DOHH2 (cell line): Measurements from ENCODE around the gene UROC1.

Experiments used
- H3F3A ChIP-seq: fragments of 200-600 bp; sonication (generic), shearing (Covaris generic); 2 replicates; pipeline ENCODE4 v1.6.0; 2016; ENCODE audit warnings: antibody characterized with exemption, mild to moderate bottlenecking; ENCODE audit not compliant: control insufficient read depth, insufficient read depth
- H3K27ac ChIP-seq: fragments of 200-600 bp; sonication (generic); 2 replicates; pipeline ENCODE4 v1.5.1; 2014; ENCODE audit warnings: low read depth, mild to moderate bottlenecking, low read length, moderate library complexity
- H3K27me3 ChIP-seq: fragments of 200-600 bp; sonication (generic); 2 replicates; pipeline ENCODE4 v1.6.1; 2014; ENCODE audit warnings: mild to moderate bottlenecking, low read length, mixed read lengths; ENCODE audit not compliant: control insufficient read depth
- H3K36me3 ChIP-seq: fragments of 200-600 bp; sonication (generic); 2 replicates; pipeline ENCODE4 v1.6.1; 2014; ENCODE audit warnings: mild to moderate bottlenecking, low read length, moderate library complexity, mixed read lengths; ENCODE audit not compliant: control insufficient read depth
- H3K4me1 ChIP-seq: fragments of 200-600 bp; sonication (generic); 2 replicates; pipeline ENCODE4 v1.6.1; 2014; ENCODE audit warnings: mild to moderate bottlenecking, low read length, mixed read lengths; ENCODE audit not compliant: control insufficient read depth
- H3K4me2 ChIP-seq: fragments of 200-600 bp; sonication (generic); 2 replicates; pipeline ENCODE4 v1.6.0; 2014; ENCODE audit warnings: mild to moderate bottlenecking, low read length, moderate library complexity
- H3K4me3 ChIP-seq: fragments of 200-600 bp; sonication (generic); 2 replicates; pipeline ENCODE4 v1.5.1; 2014; ENCODE audit warnings: mild to moderate bottlenecking, low read length, mixed read lengths
- H3K79me2 ChIP-seq: fragments of 200-600 bp; sonication (generic); 2 replicates; pipeline ENCODE4 v1.6.1; 2014; ENCODE audit warnings: mild to moderate bottlenecking, low read length, mixed read lengths; ENCODE audit not compliant: control insufficient read depth
- H3K9me2 ChIP-seq: fragments of 200-600 bp; sonication (generic); replicated peaks from 2 replicates; pipeline ENCODE4 v1.6.1; 2014; ENCODE audit warnings: mild to moderate bottlenecking, low read length, mixed read lengths; ENCODE audit not compliant: control insufficient read depth
- H3K9me3 ChIP-seq: fragments of 200-600 bp; sonication (generic); 2 replicates; pipeline ENCODE4 v1.6.1; 2014; ENCODE audit warnings: antibody characterized with exemption, low read length, mixed read lengths; ENCODE audit not compliant: control insufficient read depth, insufficient read depth
- H4K20me1 ChIP-seq: fragments of 200-600 bp; sonication (generic); 2 replicates; pipeline ENCODE4 v1.6.0; 2014; ENCODE audit warnings: low read depth, mild to moderate bottlenecking, antibody characterized with exemption, low read length, moderate library complexity; ENCODE audit not compliant: control insufficient read depth, insufficient read depth
- EZH2phosphoT487 ChIP-seq: fragments of 200-600 bp; sonication (generic); IDR thresholded peaks from 2 replicates; pipeline ENCODE4 v1.6.1; 2017; ENCODE audit warnings: borderline replicate concordance, mild to moderate bottlenecking, antibody characterized with exemption, low read length, moderate library complexity, mixed read lengths
- TF ChIP-seq, protein P1 (sequence below): fragments of 200-600 bp; sonication (generic); IDR thresholded peaks from one replicate; pipeline ENCODE4 v1.5.1; 2014; ENCODE audit warnings: antibody characterized with exemption, mild to moderate bottlenecking, low read depth, low read length; ENCODE audit not compliant: poor library complexity, severe bottlenecking

Gene UROC1

DNA sequence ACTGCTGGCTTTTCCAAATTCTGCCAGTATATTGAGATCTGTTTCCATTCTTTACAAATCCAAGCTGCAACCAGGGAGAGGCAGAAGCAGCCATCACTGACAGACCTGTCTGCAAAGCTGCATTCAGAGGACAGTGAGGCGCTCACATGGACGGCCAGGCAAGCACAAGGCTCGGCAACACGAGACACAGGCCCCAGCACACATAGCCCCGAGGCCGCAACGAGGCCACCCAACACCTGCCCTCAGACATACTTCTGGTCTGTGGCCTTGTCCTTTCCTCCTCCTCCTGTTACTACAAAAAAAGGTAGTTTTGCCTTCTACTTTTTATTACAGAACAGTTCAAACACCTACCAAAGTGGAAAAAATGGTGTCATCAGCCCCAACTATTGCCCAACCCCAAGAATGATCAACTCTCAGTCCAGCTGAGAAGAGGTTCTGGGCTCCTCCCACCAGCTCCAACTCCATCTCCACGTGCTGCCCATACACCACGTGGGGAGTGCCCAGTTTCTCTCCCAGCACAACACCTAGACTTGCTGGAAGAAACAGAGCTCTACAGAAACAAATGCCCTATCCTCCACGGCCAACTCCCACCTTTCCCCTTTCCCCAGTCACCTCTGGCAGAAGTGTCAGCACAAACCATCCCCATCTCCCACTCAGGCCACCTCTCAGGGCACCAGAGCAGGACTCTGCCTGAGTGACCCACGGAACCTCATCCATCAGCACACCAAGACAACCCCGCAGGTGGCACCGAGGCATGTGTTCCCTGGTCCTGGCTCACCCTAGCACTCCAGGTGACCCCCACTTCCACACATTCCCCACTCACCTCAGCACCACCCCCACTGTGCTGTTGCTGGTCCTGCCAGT, 49.3 kb downstream of the UROC1 start:
- H3K9me2 ChIP-seq, result no peaks in the 10 kb centered on the region
- no peaks in the 10 kb centered on the region for H3K27me3 ChIP-seq
- H3F3A ChIP-seq, result no peaks in the 10 kb centered on the region
- H3K4me2 ChIP-seq, result no peak overlapping the region
- TF ChIP-seq, protein P1, sequence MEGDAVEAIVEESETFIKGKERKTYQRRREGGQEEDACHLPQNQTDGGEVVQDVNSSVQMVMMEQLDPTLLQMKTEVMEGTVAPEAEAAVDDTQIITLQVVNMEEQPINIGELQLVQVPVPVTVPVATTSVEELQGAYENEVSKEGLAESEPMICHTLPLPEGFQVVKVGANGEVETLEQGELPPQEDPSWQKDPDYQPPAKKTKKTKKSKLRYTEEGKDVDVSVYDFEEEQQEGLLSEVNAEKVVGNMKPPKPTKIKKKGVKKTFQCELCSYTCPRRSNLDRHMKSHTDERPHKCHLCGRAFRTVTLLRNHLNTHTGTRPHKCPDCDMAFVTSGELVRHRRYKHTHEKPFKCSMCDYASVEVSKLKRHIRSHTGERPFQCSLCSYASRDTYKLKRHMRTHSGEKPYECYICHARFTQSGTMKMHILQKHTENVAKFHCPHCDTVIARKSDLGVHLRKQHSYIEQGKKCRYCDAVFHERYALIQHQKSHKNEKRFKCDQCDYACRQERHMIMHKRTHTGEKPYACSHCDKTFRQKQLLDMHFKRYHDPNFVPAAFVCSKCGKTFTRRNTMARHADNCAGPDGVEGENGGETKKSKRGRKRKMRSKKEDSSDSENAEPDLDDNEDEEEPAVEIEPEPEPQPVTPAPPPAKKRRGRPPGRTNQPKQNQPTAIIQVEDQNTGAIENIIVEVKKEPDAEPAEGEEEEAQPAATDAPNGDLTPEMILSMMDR, result no peak
- TF ChIP-seq EZH2phosphoT487, result no peak
- peaks cover 98% of the 10 kb centered on the region for H3K36me3 ChIP-seq
- H3K9me3 ChIP-seq, result no peaks in the 10 kb centered on the region
- H3K4me1 ChIP-seq, result peaks cover 14% of the 10 kb centered on the region
- H4K20me1 ChIP-seq, result peaks cover 23% of the 10 kb centered on the region
- H3K27ac ChIP-seq, result no peak overlapping the region
- no peak overlapping the region for H3K4me3 ChIP-seq
- H3K79me2 ChIP-seq, result peaks cover 67% of the 10 kb centered on the region

DNA sequence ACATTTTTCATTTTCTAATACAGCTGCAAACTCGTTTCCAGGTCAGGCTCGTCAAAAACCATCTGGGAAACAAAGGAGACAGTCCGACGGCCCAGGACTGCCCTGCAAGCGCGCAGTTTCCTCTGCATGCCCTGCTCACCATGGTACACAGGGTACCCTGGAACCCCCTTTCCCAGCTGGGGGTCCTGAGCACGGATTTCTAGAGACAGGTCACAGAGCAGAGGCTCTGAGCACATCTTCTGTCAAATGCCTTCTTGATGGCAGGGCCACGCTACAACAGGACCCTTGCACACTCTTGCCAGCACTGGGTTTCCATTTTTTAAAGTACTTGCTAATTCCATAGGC, 50.0 kb downstream of the UROC1 start:
- H3K4me2 ChIP-seq, result no peak overlapping the region
- H3K27me3 ChIP-seq, result no peaks in the 10 kb centered on the region
- peaks cover 60% of the 10 kb centered on the region for H3K79me2 ChIP-seq
- no peaks in the 10 kb centered on the region for H3K9me2 ChIP-seq
- peaks cover 17% of the 10 kb centered on the region for H4K20me1 ChIP-seq
- H3F3A ChIP-seq, result no peaks in the 10 kb centered on the region
- H3K9me3 ChIP-seq, result no peaks in the 10 kb centered on the region
- peaks cover 7% of the 10 kb centered on the region for H3K4me1 ChIP-seq
- H3K4me3 ChIP-seq, result no peak overlapping the region
- TF ChIP-seq, protein P1, result no peak
- TF ChIP-seq EZH2phosphoT487, result no peak
- H3K27ac ChIP-seq, result no peak overlapping the region
- H3K36me3 ChIP-seq, result peaks cover 95% of the 10 kb centered on the region

DNA sequence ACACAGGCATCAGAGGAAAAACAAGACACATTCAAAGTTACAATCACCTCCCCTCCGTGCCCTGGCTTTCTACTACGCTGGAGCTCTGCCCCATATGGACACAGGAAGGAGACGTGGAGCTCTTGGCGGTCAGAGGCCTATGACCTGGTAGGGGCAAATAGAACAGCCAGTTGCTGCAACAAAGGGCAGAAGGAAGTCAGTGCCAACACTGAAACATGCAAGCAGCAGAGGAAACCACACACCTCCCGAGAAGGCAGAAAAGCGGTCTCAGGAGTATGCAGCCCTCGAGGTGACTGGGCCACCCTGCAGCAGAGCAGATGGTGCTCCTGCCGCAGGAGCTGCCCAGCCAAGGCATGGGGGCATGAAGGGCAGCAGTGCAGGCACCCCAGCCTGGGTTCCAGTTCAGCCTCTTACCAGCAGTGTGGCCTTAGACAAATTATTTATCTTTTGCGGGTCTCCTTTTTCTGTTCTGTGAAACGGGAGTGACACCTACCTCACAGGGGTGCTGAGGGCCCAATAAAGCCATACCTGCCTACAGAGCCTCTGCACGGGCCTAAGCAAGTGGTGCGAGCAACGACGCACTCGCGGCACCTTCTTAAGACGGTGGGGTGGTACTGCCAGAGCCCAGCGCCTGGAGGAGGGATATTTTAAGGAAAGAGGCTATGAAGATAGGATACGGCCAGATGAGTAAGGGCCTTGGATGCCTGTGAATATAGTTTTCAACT, 50.5 kb downstream of the UROC1 start:
- no peaks in the 10 kb centered on the region for H3K9me2 ChIP-seq
- H3K79me2 ChIP-seq, result peaks cover 55% of the 10 kb centered on the region
- H3K36me3 ChIP-seq, result peaks cover 95% of the 10 kb centered on the region
- H3F3A ChIP-seq, result no peaks in the 10 kb centered on the region
- TF ChIP-seq, protein P1, result no peak
- TF ChIP-seq EZH2phosphoT487, result no peak
- H3K4me1 ChIP-seq, result peaks cover 2% of the 10 kb centered on the region
- H3K27ac ChIP-seq, result no peak overlapping the region
- no peak overlapping the region for H3K4me2 ChIP-seq
- H3K9me3 ChIP-seq, result no peaks in the 10 kb centered on the region
- H3K4me3 ChIP-seq, result no peak overlapping the region
- peaks cover 11% of the 10 kb centered on the region for H4K20me1 ChIP-seq
- H3K27me3 ChIP-seq, result no peaks in the 10 kb centered on the region
